OCI-LY7 (cell line): Measurements from ENCODE around the gene COLQ. TPM values are rescaled to one million over a fixed set of nuclear protein-coding genes. Genes with fewer than 3 reads are reported as not detected.

Source experiments
- BruUV-seq: library from RNA; stranded (reverse); fragments of 400-500 nt; replicated peaks from 2 replicates; lab custom pipeline; 2021; lab: Mats Ljungman, UMichigan
- CTCF ChIA-PET: fragments of 300-600 bp; sonication (Branson Sonifier 250); formaldehyde crosslinking; loops from one replicate; lab custom pipeline; 2022; ENCODE audit warnings: antibody characterized with exemption; ENCODE audit not compliant: unreplicated experiment; lab: Charles Lee
- POLR2A ChIA-PET: fragments of 300-600 bp; sonication (Branson Sonifier 250); formaldehyde crosslinking; loops from one replicate; lab custom pipeline; 2022; ENCODE audit warnings: antibody characterized with exemption; lab: Charles Lee
- DNase-seq: peaks from one replicate; pipeline ENCODE4 v3.0.0-alpha.2; 2015; ENCODE audit warnings: low spot score
- H2AFZ ChIP-seq: fragments of 200-600 bp; sonication (generic), shearing (Covaris generic); 2 replicates; pipeline ENCODE4 v1.6.1; 2014; ENCODE audit warnings: mild to moderate bottlenecking, antibody characterized with exemption, low read length, moderate library complexity
- H3K27ac ChIP-seq: fragments of 200-600 bp; sonication (generic); 2 replicates; pipeline ENCODE4 v1.5.1; 2014; ENCODE audit warnings: mixed run types, low read depth, mild to moderate bottlenecking, moderate library complexity, low read length, inconsistent platforms; ENCODE audit not compliant: poor library complexity, severe bottlenecking
- H3K36me3 ChIP-seq: fragments of 200-600 bp; sonication (generic); 2 replicates; pipeline ENCODE4 v1.6.1; 2014; ENCODE audit warnings: mild to moderate bottlenecking, antibody characterized with exemption, low read length, moderate library complexity, mixed read lengths; ENCODE audit not compliant: insufficient read depth
- H3K4me1 ChIP-seq: fragments of 200-600 bp; sonication (generic); 2 replicates; pipeline ENCODE4 v1.5.1; 2014; ENCODE audit warnings: mild to moderate bottlenecking, low read length; ENCODE audit not compliant: insufficient read depth, poor library complexity, severe bottlenecking
- H3K4me2 ChIP-seq: fragments of 200-600 bp; sonication (generic); 2 replicates; pipeline ENCODE4 v1.6.1; 2014; ENCODE audit warnings: mild to moderate bottlenecking, low read length
- H3K4me3 ChIP-seq: fragments of 200-600 bp; sonication (generic); 2 replicates; pipeline ENCODE4 v1.5.1; 2014; ENCODE audit warnings: mild to moderate bottlenecking, low read depth, low read length; ENCODE audit not compliant: poor library complexity, severe bottlenecking
- H3K79me2 ChIP-seq: fragments of 200-600 bp; sonication (generic); 2 replicates; pipeline ENCODE4 v1.6.1; 2016; ENCODE audit warnings: low read depth, mild to moderate bottlenecking, low read length, moderate library complexity, mixed read lengths; ENCODE audit not compliant: insufficient read depth
- H3K9me2 ChIP-seq: fragments of 200-600 bp; sonication (generic); 2 replicates; pipeline ENCODE4 v1.6.1; 2016; ENCODE audit warnings: mild to moderate bottlenecking, low read length, mixed read lengths; ENCODE audit not compliant: insufficient read depth
- H3K9me3 ChIP-seq: fragments of 200-600 bp; sonication (generic); 2 replicates; pipeline ENCODE4 v1.6.1; 2014; ENCODE audit warnings: mild to moderate bottlenecking, mixed run types, low read length, mixed read lengths
- H4K20me1 ChIP-seq: fragments of 200-600 bp; sonication (generic); 2 replicates; pipeline ENCODE4 v1.6.1; 2014; ENCODE audit warnings: mild to moderate bottlenecking, antibody characterized with exemption, low read length, moderate library complexity, mixed read lengths; ENCODE audit not compliant: insufficient read depth
- EZH2phosphoT487 ChIP-seq: fragments of 200-600 bp; sonication (generic); IDR thresholded peaks from 2 replicates; pipeline ENCODE4 v1.6.1; 2018; ENCODE audit warnings: low read depth, borderline replicate concordance, mild to moderate bottlenecking, mixed run types, antibody characterized with exemption, low read length, moderate library complexity, mixed read lengths
- intact Hi-C: fragments of 100-400 bp; cut with micrococcal nuclease; formaldehyde crosslinking; loops from one replicate; pipeline ENCODE4 v1.10.0; 2022; ENCODE audit not compliant: unreplicated experiment
- total RNA-seq, 2 experiments: library from RNA; depleted of rRNA in 1 of 2; stranded (reverse); fragments of >200 nt in 1 of 2; shearing (Covaris generic) in 1 of 2; gene quantifications; 2 replicates each; pipeline ENCODE4 v1.2.3, GENCODE V29; 2014 to 2022
- TF ChIP-seq, protein P1 (sequence below): fragments of 200-600 bp; sonication (generic); conservative IDR thresholded peaks from 2 replicates; pipeline ENCODE4 v1.5.1; 2014; ENCODE audit warnings: mild to moderate bottlenecking, antibody characterized with exemption, low read length, moderate library complexity, mixed read lengths

The COLQ gene
- total RNA-seq, 2 experiments from 2014 or later = 0.42 to 1.4 TPM

- H3K4me3 ChIP-seq = no peak overlapping the region
- no peaks in the 10 kb centered on the region for H4K20me1 ChIP-seq
- TF ChIP-seq, protein P1, sequence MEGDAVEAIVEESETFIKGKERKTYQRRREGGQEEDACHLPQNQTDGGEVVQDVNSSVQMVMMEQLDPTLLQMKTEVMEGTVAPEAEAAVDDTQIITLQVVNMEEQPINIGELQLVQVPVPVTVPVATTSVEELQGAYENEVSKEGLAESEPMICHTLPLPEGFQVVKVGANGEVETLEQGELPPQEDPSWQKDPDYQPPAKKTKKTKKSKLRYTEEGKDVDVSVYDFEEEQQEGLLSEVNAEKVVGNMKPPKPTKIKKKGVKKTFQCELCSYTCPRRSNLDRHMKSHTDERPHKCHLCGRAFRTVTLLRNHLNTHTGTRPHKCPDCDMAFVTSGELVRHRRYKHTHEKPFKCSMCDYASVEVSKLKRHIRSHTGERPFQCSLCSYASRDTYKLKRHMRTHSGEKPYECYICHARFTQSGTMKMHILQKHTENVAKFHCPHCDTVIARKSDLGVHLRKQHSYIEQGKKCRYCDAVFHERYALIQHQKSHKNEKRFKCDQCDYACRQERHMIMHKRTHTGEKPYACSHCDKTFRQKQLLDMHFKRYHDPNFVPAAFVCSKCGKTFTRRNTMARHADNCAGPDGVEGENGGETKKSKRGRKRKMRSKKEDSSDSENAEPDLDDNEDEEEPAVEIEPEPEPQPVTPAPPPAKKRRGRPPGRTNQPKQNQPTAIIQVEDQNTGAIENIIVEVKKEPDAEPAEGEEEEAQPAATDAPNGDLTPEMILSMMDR = no peak
- no peak for TF ChIP-seq EZH2phosphoT487
- BruUV-seq = no TSS peak
- ChIA-PET CTCF (no interaction called here), POLR2A (no interaction called here)
- H3K36me3 ChIP-seq = no peaks in the 10 kb centered on the region
- DNase-seq = no peak
- H3K79me2 ChIP-seq = no peaks in the 10 kb centered on the region
- intact Hi-C loops = no loop called here
- no peaks in the 10 kb centered on the region for H3K9me3 ChIP-seq
- no peak overlapping the region for H2AFZ ChIP-seq
- H3K4me1 ChIP-seq = no peaks in the 10 kb centered on the region
- no peak overlapping the region for H3K4me2 ChIP-seq
- H3K27ac ChIP-seq = no peak overlapping the region
- H3K9me2 ChIP-seq = no peaks in the 10 kb centered on the region
Measured at GRCh38 chr3:15478640-15478979, 42.9 kb downstream of the COLQ start.

GRCh38 chr3:15477951-15478639, 43.4 kb downstream of the COLQ start:
- intact Hi-C loops = no loop called here
- Histone ChIP-seq H3K79me2 (no peaks in the 10 kb centered on the region), H3K9me3 (no peaks in the 10 kb centered on the region), H3K36me3 (no peaks in the 10 kb centered on the region), H3K4me3 (no peak overlapping the region), H2AFZ (no peak overlapping the region), H4K20me1 (no peaks in the 10 kb centered on the region), H3K4me2 (no peak overlapping the region), H3K27ac (no peak overlapping the region), H3K9me2 (no peaks in the 10 kb centered on the region), H3K4me1 (no peaks in the 10 kb centered on the region)
- no TSS peak for BruUV-seq
- DNase-seq = no peak
- ChIA-PET CTCF (no interaction called here), POLR2A (interaction anchor here (0.7 to 0.9 kb wide), 2 partner anchors 15 to 122 kb away, joined by 3 to 4 read pairs; no protein-coding TSS in a partner anchor)
- TF ChIP-seq, protein P1 = no peak
- TF ChIP-seq EZH2phosphoT487 = no peak

DNA sequence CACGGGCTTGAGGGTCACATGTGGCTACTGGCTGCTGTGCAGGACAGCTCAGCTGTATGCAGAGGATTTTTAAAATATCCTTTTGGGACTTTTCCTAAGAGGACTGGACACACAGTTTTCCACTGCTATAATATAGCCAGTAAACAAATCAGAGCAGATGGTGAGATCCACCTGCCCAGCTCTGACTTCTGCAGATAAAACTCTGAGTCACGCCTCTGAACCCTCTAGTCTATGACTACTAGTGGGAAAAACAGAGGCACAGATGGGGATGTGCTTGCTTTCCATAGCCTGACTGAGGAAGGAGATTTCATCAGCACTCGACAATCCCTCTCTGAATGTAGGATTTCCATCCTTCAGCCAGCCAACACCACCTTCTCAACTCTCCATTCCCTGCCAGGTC, 45.1 kb downstream of the COLQ start:
- Histone ChIP-seq H2AFZ (no peak overlapping the region), H3K4me2 (no peak overlapping the region), H3K9me3 (no peaks in the 10 kb centered on the region), H4K20me1 (no peaks in the 10 kb centered on the region), H3K9me2 (no peaks in the 10 kb centered on the region), H3K36me3 (no peaks in the 10 kb centered on the region), H3K27ac (no peak overlapping the region), H3K79me2 (no peaks in the 10 kb centered on the region), H3K4me3 (no peak overlapping the region), H3K4me1 (no peaks in the 10 kb centered on the region)
- POLR2A ChIA-PET = no interaction called here
- no TSS peak for BruUV-seq
- CTCF ChIA-PET = no interaction called here
- no peak for TF ChIP-seq EZH2phosphoT487
- TF ChIP-seq, protein P1 = no peak
- intact Hi-C loops = no loop called here
- DNase-seq = no peak
